ENCODE data around the gene PHLDB2.

- no peak for TF ChIP-seq POLR2A (IDR thresholded peaks at IDR 0.05; ENCODE audit: extremely low read depth, insufficient read length)
- no peak for TF ChIP-seq CTCF (IDR thresholded peaks at IDR 0.05; ENCODE audit: low read depth, low read length)
- TF ChIP-seq, protein P1, sequence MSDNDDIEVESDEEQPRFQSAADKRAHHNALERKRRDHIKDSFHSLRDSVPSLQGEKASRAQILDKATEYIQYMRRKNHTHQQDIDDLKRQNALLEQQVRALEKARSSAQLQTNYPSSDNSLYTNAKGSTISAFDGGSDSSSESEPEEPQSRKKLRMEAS (IDR thresholded peaks at IDR 0.05; ENCODE audit: low read depth, low read length), result no peak
Observed at GRCh38 chr3:111884411-111885018, 25.4 kb downstream of the PHLDB2 start.

Data from NB4 (cell line).